Skeletal muscle tissue (tissue), 4 donors: ENCODE results near the gene VAV1. TPM values are rescaled to one million over a fixed set of nuclear protein-coding genes. Genes with fewer than 3 reads are reported as not detected.
A peak's percentile ranks its signal among the peaks of the same experiment; 100 is the strongest.

Experiments used
- H3K27ac ChIP-seq: one replicate; pipeline ENCODE4 v1.7.0; 2013; ENCODE audit warnings: mild to moderate bottlenecking, low read depth, low read length, inconsistent platforms
- H3K27me3 ChIP-seq, 3 donors: one replicate each; pipeline ENCODE4 v1.7.0; 2013; ENCODE audit warnings: low read length in 3 of 3; ENCODE audit not compliant: control insufficient read depth in 3 of 3, insufficient read depth in 3 of 3
- H3K36me3 ChIP-seq, 3 donors: one replicate each; pipeline ENCODE4 v1.7.0; 2013; ENCODE audit warnings: low read length in 3 of 3; ENCODE audit not compliant: control insufficient read depth in 3 of 3, insufficient read depth in 3 of 3
- H3K4me1 ChIP-seq, 3 donors: one replicate each; pipeline ENCODE4 v1.7.0; 2013; ENCODE audit warnings: low read length in 3 of 3, mild to moderate bottlenecking in 3 of 3; ENCODE audit not compliant: control insufficient read depth in 3 of 3, insufficient read depth in 3 of 3
- H3K4me3 ChIP-seq, 3 donors: one replicate each; pipeline ENCODE4 v1.7.0; 2013; ENCODE audit warnings: low read length in 3 of 3
- H3K9ac ChIP-seq, 3 donors: one replicate each; pipeline ENCODE4 v1.7.0; 2013; ENCODE audit warnings: low read length in 3 of 3, mild to moderate bottlenecking in 3 of 3, moderate library complexity in 2 of 3, low read depth in 1 of 3
- H3K9me3 ChIP-seq, 3 donors: one replicate each; pipeline ENCODE4 v1.7.0; 2013; ENCODE audit warnings: low read length in 3 of 3; ENCODE audit not compliant: control insufficient read depth in 3 of 3
- total RNA-seq: library from RNA; depleted of rRNA; stranded (reverse); fragments of >200 nt; gene quantifications from one replicate; pipeline ENCODE4 v1.2.3, GENCODE V29; 2014
- donor health status: Osteomylitis.

The VAV1 gene
- total RNA-seq, 1 donor from 2014 or later, result 4.7 TPM

GRCh38 chr19:6834433-6834832 lies 61.9 kb downstream of the VAV1 start:
- Histone ChIP-seq H3K36me3 (no peaks in the 10 kb centered on the region), H3K4me1 (no peaks in the 10 kb centered on the region), H3K27me3 (peaks cover 0 to 2% (median 0%) of the 10 kb centered on the region in 3 donors), H3K27ac (no peak overlapping the region), H3K4me3 (no peak overlapping the region), H3K9me3 (no peaks in the 10 kb centered on the region), H3K9ac (no peak overlapping the region)

GRCh38 chr19:6835501-6835900 lies 63.0 kb downstream of the VAV1 start:
- Histone ChIP-seq H3K4me1 (no peaks in the 10 kb centered on the region), H3K36me3 (no peaks in the 10 kb centered on the region), H3K9ac (no peak overlapping the region), H3K27me3 (peaks cover 0 to 2% (median 0%) of the 10 kb centered on the region in 3 donors), H3K9me3 (no peaks in the 10 kb centered on the region), H3K4me3 (no peak overlapping the region), H3K27ac (no peak overlapping the region)

GRCh38 chr19:6837525-6837924 lies 65.0 kb downstream of the VAV1 start:
- no peak overlapping the region for H3K4me3 ChIP-seq
- peaks cover 0 to 2% (median 0%) of the 10 kb centered on the region in 3 donors for H3K27me3 ChIP-seq
- H3K9ac ChIP-seq, result no peak overlapping the region
- H3K36me3 ChIP-seq, result no peaks in the 10 kb centered on the region
- H3K27ac ChIP-seq, result no peak overlapping the region
- H3K4me1 ChIP-seq, result no peaks in the 10 kb centered on the region
- no peaks in the 10 kb centered on the region for H3K9me3 ChIP-seq

- no peak overlapping the region for H3K4me3 ChIP-seq
- H3K9me3 ChIP-seq, result no peaks in the 10 kb centered on the region
- H3K9ac ChIP-seq, result no peak overlapping the region
- H3K27ac ChIP-seq, result no peak overlapping the region
- no peaks in the 10 kb centered on the region for H3K36me3 ChIP-seq
- H3K27me3 ChIP-seq, result peaks cover 0 to 1% (median 0%) of the 10 kb centered on the region in 3 donors
- H3K4me1 ChIP-seq, result no peaks in the 10 kb centered on the region
These were observed 65.7 kb downstream of the VAV1 start for GRCh38 chr19:6838062-6838655.

GRCh38 chr19:6842871-6843607 lies 70.5 kb downstream of the VAV1 start:
- no peak overlapping the region for H3K27ac ChIP-seq
- H3K36me3 ChIP-seq, result no peaks in the 10 kb centered on the region
- no peaks in the 10 kb centered on the region for H3K9me3 ChIP-seq
- H3K27me3 ChIP-seq, result no peaks in the 10 kb centered on the region
- no peaks in the 10 kb centered on the region for H3K4me1 ChIP-seq
- H3K4me3 ChIP-seq, result no peak overlapping the region
- H3K9ac ChIP-seq, result no peak overlapping the region

GRCh38 chr19:6847828-6848200 lies 75.3 kb downstream of the VAV1 start:
- Histone ChIP-seq H3K9me3 (no peaks in the 10 kb centered on the region), H3K36me3 (no peaks in the 10 kb centered on the region), H3K4me3 (no peak overlapping the region), H3K27ac (no peak overlapping the region), H3K9ac (no peak overlapping the region), H3K27me3 (no peaks in the 10 kb centered on the region), H3K4me1 (no peaks in the 10 kb centered on the region)

GRCh38 chr19:6848986-6849385 lies 76.5 kb downstream of the VAV1 start:
- Histone ChIP-seq H3K9ac (no peak overlapping the region), H3K4me3 (no peak overlapping the region), H3K27me3 (no peaks in the 10 kb centered on the region), H3K4me1 (no peaks in the 10 kb centered on the region), H3K27ac (no peak overlapping the region), H3K9me3 (no peaks in the 10 kb centered on the region), H3K36me3 (no peaks in the 10 kb centered on the region)

- Histone ChIP-seq H3K36me3 (no peaks in the 10 kb centered on the region), H3K4me1 (no peaks in the 10 kb centered on the region), H3K4me3 (no peak overlapping the region), H3K27ac (peak overlapping the region; percentile 25), H3K9me3 (no peaks in the 10 kb centered on the region), H3K27me3 (no peaks in the 10 kb centered on the region), H3K9ac (no peak overlapping the region)
These were observed 77.4 kb downstream of the VAV1 start for GRCh38 chr19:6849876-6850275.

- Histone ChIP-seq H3K4me3 (no peak overlapping the region), H3K4me1 (no peaks in the 10 kb centered on the region), H3K27me3 (peaks cover 0 to 4% (median 0%) of the 10 kb centered on the region in 3 donors), H3K9me3 (no peaks in the 10 kb centered on the region), H3K9ac (no peak overlapping the region), H3K36me3 (no peaks in the 10 kb centered on the region), H3K27ac (no peak overlapping the region)
These were observed 78.9 kb downstream of the VAV1 start for GRCh38 chr19:6851359-6851758.

GRCh38 chr19:6852001-6852400 lies 79.5 kb downstream of the VAV1 start:
- no peaks in the 10 kb centered on the region for H3K4me1 ChIP-seq
- H3K27ac ChIP-seq, result no peak overlapping the region
- no peaks in the 10 kb centered on the region for H3K36me3 ChIP-seq
- H3K9me3 ChIP-seq, result no peaks in the 10 kb centered on the region
- peaks cover 0 to 4% (median 0%) of the 10 kb centered on the region in 3 donors for H3K27me3 ChIP-seq
- no peak overlapping the region for H3K4me3 ChIP-seq
- no peak overlapping the region for H3K9ac ChIP-seq
